GM19438 (cell line): ENCODE measurements around the gene SMOC2.

Source experiments
- ATAC-seq: cut with Tn5 transposase; IDR thresholded peaks from one replicate; pipeline ENCODE4 v1.9.1; 2021; ENCODE audit warnings: low read depth; ENCODE audit not compliant: unreplicated experiment

SMOC2 gene

GRCh38 chr6:168640181-168640580 lies 199.2 kb downstream of the SMOC2 start:
- no peak for ATAC-seq

- ATAC-seq = no peak
Measured at GRCh38 chr6:168640768-168641167, 199.8 kb downstream of the SMOC2 start.

GRCh38 chr6:168641446-168641845 lies 200.5 kb downstream of the SMOC2 start:
- ATAC-seq = no peak

GRCh38 chr6:168643401-168643800 lies 202.4 kb downstream of the SMOC2 start:
- ATAC-seq = no peak

GRCh38 chr6:168645326-168645725 lies 204.3 kb downstream of the SMOC2 start:
- no peak for ATAC-seq

GRCh38 chr6:168647271-168647670 lies 206.3 kb downstream of the SMOC2 start:
- no peak for ATAC-seq

GRCh38 chr6:168648240-168649125 lies 207.5 kb downstream of the SMOC2 start:
- ATAC-seq = no peak

- no peak for ATAC-seq
Measured at GRCh38 chr6:168649209-168649608, 208.2 kb downstream of the SMOC2 start.

- ATAC-seq = no peak
Measured at GRCh38 chr6:168650671-168651111, 209.7 kb downstream of the SMOC2 start.

GRCh38 chr6:168655462-168656152 lies 214.6 kb downstream of the SMOC2 start:
- no peak for ATAC-seq

- no peak for ATAC-seq
Measured at GRCh38 chr6:168658059-168658458, 217.1 kb downstream of the SMOC2 start.

- ATAC-seq = no peak
Measured at GRCh38 chr6:168660400-168660945, 219.5 kb downstream of the SMOC2 start.

GRCh38 chr6:168662301-168662936 lies 221.4 kb downstream of the SMOC2 start:
- no peak for ATAC-seq

- no peak for ATAC-seq
Measured at GRCh38 chr6:168663041-168663440, 222.1 kb downstream of the SMOC2 start.

- no peak for ATAC-seq
Measured at GRCh38 chr6:168664956-168665355, 224.0 kb downstream of the SMOC2 start.

GRCh38 chr6:168666170-168666569 lies 225.2 kb downstream of the SMOC2 start:
- ATAC-seq = no peak

- ATAC-seq = no peak
Measured at GRCh38 chr6:168666699-168667427, 225.9 kb downstream of the SMOC2 start.

- no peak for ATAC-seq
Measured at GRCh38 chr6:168667428-168667805, 226.4 kb downstream of the SMOC2 start.

- ATAC-seq = no peak
Measured at GRCh38 chr6:168670401-168670985, 229.5 kb downstream of the SMOC2 start.
